GM12878 (cell line): ENCODE measurements around the gene BTG1. TPM values are rescaled to one million over a fixed set of nuclear protein-coding genes. Genes with fewer than 3 reads are reported as not detected.

Experiments used
- ATF7 ChIP-seq: fragments of 450-650 bp; IDR thresholded peaks from 2 replicates; pipeline ENCODE4 v1.6.1; 2016; ENCODE audit warnings: low read depth, mild to moderate bottlenecking
- CHD1 ChIP-seq: IDR thresholded peaks from 2 replicates; pipeline ENCODE4 v1.6.1; 2012; ENCODE audit warnings: low read depth, low read length, improper control_type of control experiment
- EED ChIP-seq: sonication (generic); IDR thresholded peaks from 2 replicates; pipeline ENCODE4 v1.6.1; 2016; ENCODE audit warnings: antibody characterized with exemption, low read depth
- EP300 ChIP-seq, 2 experiments: fragments of 150-350 bp in 1 of 2; IDR thresholded peaks; 2 replicates each; pipeline ENCODE4 v1.6.1; 2011 to 2012; ENCODE audit warnings: low read depth in 2 of 2, low read length in 2 of 2, borderline replicate concordance in 1 of 2, improper control_type of control experiment in 1 of 2, inconsistent platforms in 1 of 2; ENCODE audit not compliant: control insufficient read depth in 1 of 2
- EZH2 ChIP-seq: IDR thresholded peaks from 2 replicates; pipeline ENCODE4 v1.6.1; 2012; ENCODE audit warnings: low read depth, mild to moderate bottlenecking, control low read depth, inconsistent platforms, low read length, borderline replicate concordance; ENCODE audit not compliant: control insufficient read depth
- IKZF2 ChIP-seq, 2 experiments: fragments of 450-650 bp; IDR thresholded peaks; 2 replicates each; pipeline ENCODE4 v1.6.1; 2017; ENCODE audit warnings: mild to moderate bottlenecking in 2 of 2, moderate library complexity in 2 of 2
- IRF4 ChIP-seq: IDR thresholded peaks from 2 replicates; pipeline ENCODE4 v1.6.1; 2011; ENCODE audit warnings: low read depth, low read length
- JUND ChIP-seq: IDR thresholded peaks from 2 replicates; pipeline ENCODE4 v1.6.1; 2012; ENCODE audit warnings: low read depth, mild to moderate bottlenecking, low read length, improper control_type of control experiment, moderate library complexity
- MEF2A ChIP-seq: IDR thresholded peaks from 2 replicates; pipeline ENCODE4 v1.6.1; 2011; ENCODE audit warnings: low read depth, mild to moderate bottlenecking, low read length, moderate library complexity; ENCODE audit not compliant: insufficient read depth
- MTA3 ChIP-seq: IDR thresholded peaks from 2 replicates; pipeline ENCODE4 v1.6.1; 2012; ENCODE audit warnings: low read length, inconsistent platforms, borderline replicate concordance
- NRF1 ChIP-seq: conservative IDR thresholded peaks from 2 replicates; pipeline ENCODE4 v1.6.1; 2011; ENCODE audit warnings: mild to moderate bottlenecking, low read depth, low read length, improper control_type of control experiment
- POLR2AphosphoS2 ChIP-seq: IDR thresholded peaks from 2 replicates; pipeline ENCODE4 v1.6.1; 2011; ENCODE audit warnings: low read depth, mild to moderate bottlenecking, low read length, improper control_type of control experiment, moderate library complexity
- RBBP5 ChIP-seq: fragments of 200-600 bp; sonication (generic); conservative IDR thresholded peaks from 2 replicates; pipeline ENCODE4 v1.6.1; 2016
- RCOR1 ChIP-seq: conservative IDR thresholded peaks from 2 replicates; pipeline ENCODE4 v1.6.1; 2012; ENCODE audit warnings: low read depth, low read length, improper control_type of control experiment
- RFX5 ChIP-seq: IDR thresholded peaks from 2 replicates; pipeline ENCODE4 v1.6.1; 2011; ENCODE audit warnings: low read depth, low read length, improper control_type of control experiment
- SMAD1 ChIP-seq: fragments of 450-650 bp; IDR thresholded peaks from 2 replicates; pipeline ENCODE4 v1.6.1; 2018; ENCODE audit warnings: mild to moderate bottlenecking, low read depth; ENCODE audit not compliant: partially characterized antibody
- SMARCA5 ChIP-seq: fragments of 450-650 bp; IDR thresholded peaks from 2 replicates; pipeline ENCODE4 v1.6.1; 2017; ENCODE audit warnings: mild to moderate bottlenecking
- SMC3 ChIP-seq: IDR thresholded peaks from 2 replicates; pipeline ENCODE4 v1.6.1; 2011; ENCODE audit warnings: low read length, improper control_type of control experiment, borderline replicate concordance
- SPI1 ChIP-seq: IDR thresholded peaks from 2 replicates; pipeline ENCODE4 v1.6.1; 2011; ENCODE audit warnings: low read depth, mild to moderate bottlenecking, low read length, moderate library complexity, borderline replicate concordance; ENCODE audit not compliant: insufficient read depth
- SREBF2 ChIP-seq: IDR thresholded peaks from 2 replicates; pipeline ENCODE4 v1.6.1; 2012; ENCODE audit warnings: mild to moderate bottlenecking, low read length
- SRF ChIP-seq, 2 experiments: IDR thresholded peaks; 2 replicates each; pipeline ENCODE4 v1.6.1; 2011; ENCODE audit warnings: low read depth in 2 of 2, low read length in 2 of 2, mild to moderate bottlenecking in 1 of 2, moderate library complexity in 1 of 2
- STAT3 ChIP-seq: IDR thresholded peaks from 2 replicates; pipeline ENCODE4 v1.6.1; 2011; ENCODE audit warnings: low read depth, low read length, improper control_type of control experiment
- TARDBP ChIP-seq: IDR thresholded peaks from 2 replicates; pipeline ENCODE4 v1.6.1; 2016; ENCODE audit warnings: borderline replicate concordance
- polyA plus RNA-seq, 11 experiments: library from polyadenylated mRNA; depleted of rRNA in 4 of 11; unstranded in 6 of 11; stranded (reverse) in 5 of 11; fragments of >200 nt; fragmentation: Nextera tagmentation in 4 of 11; fragmentation: Illumina TruSeq in 1 of 11; extraction: Ambion mirVana in 4 of 11; extraction: Trizol in 1 of 11; gene quantifications; 1 replicate in 1 of 11; 2 replicates in 10 of 11; pipeline versions ENCODE4 v1.2.1 to v1.2.3, GENCODE V29; 2011 to 2016; ENCODE audit warnings: inconsistent platforms in 2 of 11, missing spikeins in 2 of 11, low read depth in 1 of 11
- total RNA-seq, 4 experiments: library from RNA; depleted of rRNA in 3 of 4; stranded (reverse); fragments of >200 nt in 3 of 4; fragmentation: Illumina TruSeq in 1 of 4; extraction: Trizol in 1 of 4; gene quantifications; 2 replicates each; pipeline versions ENCODE4 v1.2.1 to v1.2.3, GENCODE V29; 2013 to 2021
- TF ChIP-seq, protein P1 (sequence below): fragments of 450-650 bp; IDR thresholded peaks from 2 replicates; pipeline ENCODE4 v1.6.1; 2017; ENCODE audit warnings: mild to moderate bottlenecking, moderate library complexity
- TF ChIP-seq, protein P2 (sequence below): IDR thresholded peaks from 2 replicates; pipeline ENCODE4 v1.6.1; 2012; ENCODE audit warnings: low read depth, low read length, improper control_type of control experiment
- TF ChIP-seq, protein P3 (sequence below): fragments of 450-650 bp; IDR thresholded peaks from 2 replicates; pipeline ENCODE4 v1.6.1; 2017; ENCODE audit warnings: low read depth, mild to moderate bottlenecking, moderate library complexity

The BTG1 gene
- total and polyA plus RNA-seq, 10 of the 15 experiments (the other 5 are each of a cell fraction or from before 2014, with no cell fraction given) = 23.7 to 194 (median 56.4) TPM

DNA sequence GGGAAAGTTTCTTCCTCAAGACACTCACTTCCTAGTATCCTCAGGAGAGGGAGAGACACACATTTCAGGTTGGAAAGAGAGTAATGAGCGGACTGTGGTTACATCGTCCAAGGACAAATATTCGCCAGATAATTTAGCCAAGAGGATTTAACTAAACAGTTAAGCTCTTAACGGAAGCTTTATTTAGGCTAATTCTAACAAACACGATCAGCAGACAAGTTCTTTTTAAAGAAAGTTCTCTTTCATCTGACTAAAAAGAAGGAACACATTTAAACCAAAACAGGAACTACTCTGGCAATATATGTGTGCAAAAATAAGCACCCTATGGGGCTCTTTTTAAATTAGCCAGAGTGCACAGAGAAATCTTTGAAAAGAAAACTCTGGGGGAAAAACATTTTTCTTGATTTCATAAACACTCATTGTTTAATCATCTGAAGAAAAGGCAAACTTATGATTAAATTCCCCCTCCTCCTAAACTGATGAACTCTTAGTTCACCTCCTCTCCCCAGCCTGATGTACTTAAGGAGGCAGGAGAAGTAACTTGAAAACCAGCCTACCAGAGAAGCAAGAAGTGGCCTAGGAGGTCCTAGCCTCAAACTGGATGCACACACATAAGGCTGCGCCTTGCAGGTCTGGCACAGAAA is 13.3 kb upstream of the BTG1 start (continued):
- TF ChIP-seq MEF2A (peak; percentile 38; the same call in 1 of the 2 replicates), IKZF2 (IDR thresholded peaks at IDR 0.05) (peak; percentile 53 to 69; a peak in 3 of 4 replicates), RBBP5 (no peak), JUND (no peak), CHD1 (no peak), EP300 (IDR thresholded peaks at IDR 0.05; ENCODE audit: borderline replicate concordance in 1 of 2, control insufficient read depth in 1 of 2, low read depth in 2 of 2, low read length in 2 of 2) (peak in 1 of 2 experiments; percentile 40; a peak in 1 of 4 replicates), SRF (IDR thresholded peaks at IDR 0.05; ENCODE audit: low read depth in 2 of 2, low read length in 2 of 2) (no peak), SREBF2 (no peak), SMAD1 (no peak), POLR2AphosphoS2 (no peak), SMARCA5 (no peak), MTA3 (no peak), NRF1 (no peak), STAT3 (no peak), SMC3 (no peak), IRF4 (no peak), TARDBP (no peak), EED (0 out of 2 replicates have a peak, but pooled peaks have one; percentile 34), ATF7 (no peak), EZH2 (no peak), SPI1 (peak; percentile 11; the same call in 1 of the 2 replicates), RCOR1 (no peak), RFX5 (no peak)
- TF ChIP-seq, protein P1, sequence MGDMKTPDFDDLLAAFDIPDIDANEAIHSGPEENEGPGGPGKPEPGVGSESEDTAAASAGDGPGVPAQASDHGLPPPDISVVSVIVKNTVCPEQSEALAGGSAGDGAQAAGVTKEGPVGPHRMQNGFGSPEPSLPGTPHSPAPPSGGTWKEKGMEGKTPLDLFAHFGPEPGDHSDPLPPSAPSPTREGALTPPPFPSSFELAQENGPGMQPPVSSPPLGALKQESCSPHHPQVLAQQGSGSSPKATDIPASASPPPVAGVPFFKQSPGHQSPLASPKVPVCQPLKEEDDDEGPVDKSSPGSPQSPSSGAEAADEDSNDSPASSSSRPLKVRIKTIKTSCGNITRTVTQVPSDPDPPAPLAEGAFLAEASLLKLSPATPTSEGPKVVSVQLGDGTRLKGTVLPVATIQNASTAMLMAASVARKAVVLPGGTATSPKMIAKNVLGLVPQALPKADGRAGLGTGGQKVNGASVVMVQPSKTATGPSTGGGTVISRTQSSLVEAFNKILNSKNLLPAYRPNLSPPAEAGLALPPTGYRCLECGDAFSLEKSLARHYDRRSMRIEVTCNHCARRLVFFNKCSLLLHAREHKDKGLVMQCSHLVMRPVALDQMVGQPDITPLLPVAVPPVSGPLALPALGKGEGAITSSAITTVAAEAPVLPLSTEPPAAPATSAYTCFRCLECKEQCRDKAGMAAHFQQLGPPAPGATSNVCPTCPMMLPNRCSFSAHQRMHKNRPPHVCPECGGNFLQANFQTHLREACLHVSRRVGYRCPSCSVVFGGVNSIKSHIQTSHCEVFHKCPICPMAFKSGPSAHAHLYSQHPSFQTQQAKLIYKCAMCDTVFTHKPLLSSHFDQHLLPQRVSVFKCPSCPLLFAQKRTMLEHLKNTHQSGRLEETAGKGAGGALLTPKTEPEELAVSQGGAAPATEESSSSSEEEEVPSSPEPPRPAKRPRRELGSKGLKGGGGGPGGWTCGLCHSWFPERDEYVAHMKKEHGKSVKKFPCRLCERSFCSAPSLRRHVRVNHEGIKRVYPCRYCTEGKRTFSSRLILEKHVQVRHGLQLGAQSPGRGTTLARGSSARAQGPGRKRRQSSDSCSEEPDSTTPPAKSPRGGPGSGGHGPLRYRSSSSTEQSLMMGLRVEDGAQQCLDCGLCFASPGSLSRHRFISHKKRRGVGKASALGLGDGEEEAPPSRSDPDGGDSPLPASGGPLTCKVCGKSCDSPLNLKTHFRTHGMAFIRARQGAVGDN = 0 out of 2 replicates have a peak, but pooled peaks have one; percentile 2
- TF ChIP-seq, protein P2, sequence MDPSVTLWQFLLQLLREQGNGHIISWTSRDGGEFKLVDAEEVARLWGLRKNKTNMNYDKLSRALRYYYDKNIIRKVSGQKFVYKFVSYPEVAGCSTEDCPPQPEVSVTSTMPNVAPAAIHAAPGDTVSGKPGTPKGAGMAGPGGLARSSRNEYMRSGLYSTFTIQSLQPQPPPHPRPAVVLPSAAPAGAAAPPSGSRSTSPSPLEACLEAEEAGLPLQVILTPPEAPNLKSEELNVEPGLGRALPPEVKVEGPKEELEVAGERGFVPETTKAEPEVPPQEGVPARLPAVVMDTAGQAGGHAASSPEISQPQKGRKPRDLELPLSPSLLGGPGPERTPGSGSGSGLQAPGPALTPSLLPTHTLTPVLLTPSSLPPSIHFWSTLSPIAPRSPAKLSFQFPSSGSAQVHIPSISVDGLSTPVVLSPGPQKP = no peak
- TF ChIP-seq, protein P3, sequence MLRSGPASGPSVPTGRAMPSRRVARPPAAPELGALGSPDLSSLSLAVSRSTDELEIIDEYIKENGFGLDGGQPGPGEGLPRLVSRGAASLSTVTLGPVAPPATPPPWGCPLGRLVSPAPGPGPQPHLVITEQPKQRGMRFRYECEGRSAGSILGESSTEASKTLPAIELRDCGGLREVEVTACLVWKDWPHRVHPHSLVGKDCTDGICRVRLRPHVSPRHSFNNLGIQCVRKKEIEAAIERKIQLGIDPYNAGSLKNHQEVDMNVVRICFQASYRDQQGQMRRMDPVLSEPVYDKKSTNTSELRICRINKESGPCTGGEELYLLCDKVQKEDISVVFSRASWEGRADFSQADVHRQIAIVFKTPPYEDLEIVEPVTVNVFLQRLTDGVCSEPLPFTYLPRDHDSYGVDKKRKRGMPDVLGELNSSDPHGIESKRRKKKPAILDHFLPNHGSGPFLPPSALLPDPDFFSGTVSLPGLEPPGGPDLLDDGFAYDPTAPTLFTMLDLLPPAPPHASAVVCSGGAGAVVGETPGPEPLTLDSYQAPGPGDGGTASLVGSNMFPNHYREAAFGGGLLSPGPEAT = peak; percentile 29; the same call in 1 of the 2 replicates
